A549 (cell line): Measurements from ENCODE around the gene TNFSF8. TPM values are rescaled to one million over a fixed set of nuclear protein-coding genes. Genes with fewer than 3 reads are reported as not detected.

ENCODE experiments used
- ATAC-seq, 2 experiments: fragments of 200-7000 bp in 1 of 2; fragments of >200 bp in 1 of 2; cut with Nextera tagmentation in 1 of 2; cut with Tn5 transposase in 1 of 2; 3 replicates each; pipeline versions ENCODE4 v1.8.0 to v1.9.1; 2018 to 2020; ENCODE audit warnings: mild to moderate bottlenecking in 1 of 2, moderate library complexity in 1 of 2
- CTCF ChIA-PET: fragments of 300-600 bp; sonication (Branson Sonifier 250); formaldehyde crosslinking; extraction: SDS; loops from one replicate; lab custom pipeline; 2021; ENCODE audit warnings: antibody characterized with exemption, inconsistent platforms; lab: Yijun Ruan, JAX
- POLR2A ChIA-PET: fragments of 350-600 bp; formaldehyde crosslinking; extraction: SDS; loops from one replicate; lab custom pipeline; 2021; ENCODE audit warnings: antibody characterized with exemption, inconsistent platforms; lab: Yijun Ruan, JAX
- DNase-seq, 2 experiments: peaks; one replicate each; pipeline versions ENCODE4 v3.0.0 to v3.0.0-alpha.2; 2011 to 2016; ENCODE audit warnings: low read depth in 1 of 2, low spot score in 1 of 2
- FAIRE-seq: peaks from 2 replicates; lab custom pipeline; 2011; peaks lifted over from hg19 to GRCh38; lab: Jason Lieb, UNC
- H3K27ac ChIP-seq, 2 experiments: fragments of >200 bp; sonication (Bioruptor Twin); formaldehyde crosslinking; 3 replicates each; pipeline ENCODE4 v1.5.1; 2016 to 2017
- H3K4me1 ChIP-seq: fragments of >200 bp; sonication (Bioruptor Twin); formaldehyde crosslinking; 3 replicates; pipeline ENCODE4 v1.6.1; 2016
- H3K4me2 ChIP-seq: fragments of >200 bp; sonication (Bioruptor Twin); formaldehyde crosslinking; 3 replicates; pipeline ENCODE4 v1.6.1; 2016
- H3K4me3 ChIP-seq: fragments of >200 bp; sonication (Bioruptor Twin); formaldehyde crosslinking; 3 replicates; pipeline ENCODE4 v1.5.1; 2016
- H3K9me3 ChIP-seq: fragments of >200 bp; sonication (Bioruptor Twin); formaldehyde crosslinking; 3 replicates; pipeline ENCODE4 v1.6.1; 2016
- CBX2 ChIP-seq: fragments of 200-600 bp; sonication (generic); IDR thresholded peaks from 2 replicates; pipeline ENCODE4 v1.6.1; 2016; ENCODE audit warnings: low read depth, mild to moderate bottlenecking, borderline replicate concordance
- CEBPB ChIP-seq, 2 experiments: fragments of >200 bp in 1 of 2; sonication (Bioruptor Twin) in 1 of 2; formaldehyde crosslinking in 1 of 2; IDR thresholded peaks; 2 replicates each; pipeline ENCODE4 v1.6.1; 2012 to 2016
- EHMT2 ChIP-seq: fragments of 200-600 bp; sonication (generic); IDR thresholded peaks from 2 replicates; pipeline ENCODE4 v1.6.1; 2016; ENCODE audit warnings: antibody characterized with exemption, low read depth, mild to moderate bottlenecking, moderate library complexity
- ELK1 ChIP-seq: fragments of 150-350 bp; IDR thresholded peaks from 2 replicates; pipeline ENCODE4 v1.6.1; 2014; ENCODE audit warnings: low read depth, mild to moderate bottlenecking, low read length
- ESRRA ChIP-seq: fragments of 150-350 bp; IDR thresholded peaks from 2 replicates; pipeline ENCODE4 v1.6.1; 2014; ENCODE audit warnings: mild to moderate bottlenecking, low read length, borderline replicate concordance
- FOSL2 ChIP-seq, 2 experiments: fragments of 450-650 bp in 1 of 2; fragments of >200 bp in 1 of 2; sonication (Bioruptor Twin) in 1 of 2; formaldehyde crosslinking; IDR thresholded peaks; 2 replicates each; pipeline versions ENCODE4 v1.5.0 to v1.6.1; 2016 to 2020; ENCODE audit warnings: mild to moderate bottlenecking in 1 of 2, moderate library complexity in 1 of 2
- FOXS1 ChIP-seq: fragments of 250-450 bp; sonication (Bioruptor Pico); IDR thresholded peaks from 2 replicates; pipeline ENCODE4 v1.5.0; 2020; ENCODE audit warnings: mild to moderate bottlenecking, moderate library complexity
- GATA3 ChIP-seq: IDR thresholded peaks from 2 replicates; pipeline ENCODE4 v1.6.1; 2012; ENCODE audit warnings: borderline replicate concordance
- HEYL ChIP-seq: fragments of 250-450 bp; sonication (Bioruptor Pico); IDR thresholded peaks from 2 replicates; pipeline ENCODE4 v1.8.0; 2021; ENCODE audit warnings: mild to moderate bottlenecking, moderate library complexity
- HOXA7 ChIP-seq: fragments of 250-450 bp; sonication (Bioruptor Pico); IDR thresholded peaks from 2 replicates; pipeline ENCODE4 v1.5.0; 2020; ENCODE audit warnings: mild to moderate bottlenecking, moderate library complexity
- HOXB5 ChIP-seq: fragments of 250-450 bp; sonication (Bioruptor Pico); IDR thresholded peaks from 2 replicates; pipeline ENCODE4 v1.5.0; 2020; ENCODE audit warnings: mild to moderate bottlenecking, moderate library complexity
- KDM1A ChIP-seq: fragments of 200-600 bp; sonication (generic); IDR thresholded peaks from 2 replicates; pipeline ENCODE4 v1.6.1; 2016; ENCODE audit warnings: low read depth, mild to moderate bottlenecking
- KDM5A ChIP-seq: fragments of 200-600 bp; sonication (generic); IDR thresholded peaks from 2 replicates; pipeline ENCODE4 v1.6.1; 2016; ENCODE audit warnings: antibody characterized with exemption, mild to moderate bottlenecking
- MAFK ChIP-seq: fragments of 450-650 bp; IDR thresholded peaks from 2 replicates; pipeline ENCODE4 v1.6.1; 2014; ENCODE audit not compliant: partially characterized antibody
- MAX ChIP-seq: IDR thresholded peaks from 2 replicates; pipeline ENCODE4 v1.6.1; 2012
- MYC ChIP-seq: IDR thresholded peaks from 2 replicates; pipeline ENCODE4 v1.6.1; 2012; ENCODE audit warnings: mild to moderate bottlenecking, inconsistent platforms, low read length, improper control_type of control experiment, borderline replicate concordance
- NPAS2 ChIP-seq: fragments of 250-450 bp; sonication (Bioruptor Pico); IDR thresholded peaks from 2 replicates; pipeline ENCODE4 v1.8.0; 2022; ENCODE audit warnings: mild to moderate bottlenecking, moderate library complexity, borderline replicate concordance
- NR3C1 ChIP-seq: fragments of >200 bp; sonication (Bioruptor Twin); formaldehyde crosslinking; IDR thresholded peaks from 3 replicates; pipeline ENCODE4 v1.6.1; 2017
- POLR2A ChIP-seq: IDR thresholded peaks from 2 replicates; pipeline ENCODE4 v1.6.1; 2012; ENCODE audit warnings: mild to moderate bottlenecking, low read length
- RARB ChIP-seq: fragments of 250-450 bp; sonication (Bioruptor Pico); IDR thresholded peaks from 2 replicates; pipeline ENCODE4 v1.8.0; 2021; ENCODE audit warnings: mild to moderate bottlenecking, moderate library complexity
- TFCP2L1 ChIP-seq: fragments of 250-450 bp; sonication (Bioruptor Pico); IDR thresholded peaks from 2 replicates; pipeline ENCODE4 v1.5.0; 2021; ENCODE audit warnings: mild to moderate bottlenecking
- TP53 ChIP-seq: fragments of 250-450 bp; sonication (Bioruptor Pico); IDR thresholded peaks from 2 replicates; pipeline ENCODE4 v1.5.0; 2021; ENCODE audit warnings: mild to moderate bottlenecking, moderate library complexity
- ZNF302 ChIP-seq: fragments of 250-450 bp; sonication (Bioruptor Pico); IDR thresholded peaks from 2 replicates; pipeline ENCODE4 v1.9.0; 2021; ENCODE audit warnings: inconsistent platforms, mild to moderate bottlenecking, moderate library complexity
- ZSCAN20 ChIP-seq: fragments of 250-450 bp; sonication (Bioruptor Pico); IDR thresholded peaks from 2 replicates; pipeline ENCODE4 v1.8.0; 2022; ENCODE audit warnings: mild to moderate bottlenecking, moderate library complexity
- WGBS: methylation state at CpG from one replicate; pipeline ENCODE4 v1.1.6; 2017; ENCODE audit errors: missing lambda C conversion rate; 5-methylcytosine and 5-hydroxymethylcytosine counted together
- polyA plus RNA-seq, 4 experiments: library from polyadenylated mRNA; depleted of rRNA in 3 of 4; stranded (reverse); fragments of >200 nt; fragmentation: RNase III in 1 of 4; extraction: RNeasy Plus Mini Kit Qiagen cat#74134 plus additional on column Dnase treatment in 1 of 4; gene quantifications; 2 replicates in 3 of 4; 3 replicates in 1 of 4; pipeline ENCODE4 v1.2.3, GENCODE V29; 2011 to 2017
- TF ChIP-seq, protein P1 (sequence below): fragments of 200-600 bp; sonication (generic); IDR thresholded peaks from 2 replicates; pipeline ENCODE4 v1.6.1; 2016; ENCODE audit warnings: antibody characterized with exemption, mild to moderate bottlenecking, moderate library complexity
- TF ChIP-seq, protein P2 (sequence below): fragments of >200 bp; sonication (Bioruptor Twin); formaldehyde crosslinking; IDR thresholded peaks from 3 replicates; pipeline ENCODE4 v1.6.1; 2016

The TNFSF8 gene
- polyA plus RNA-seq, 2 of the 4 experiments (the other 2 are of a cell fraction): not detected

DNA sequence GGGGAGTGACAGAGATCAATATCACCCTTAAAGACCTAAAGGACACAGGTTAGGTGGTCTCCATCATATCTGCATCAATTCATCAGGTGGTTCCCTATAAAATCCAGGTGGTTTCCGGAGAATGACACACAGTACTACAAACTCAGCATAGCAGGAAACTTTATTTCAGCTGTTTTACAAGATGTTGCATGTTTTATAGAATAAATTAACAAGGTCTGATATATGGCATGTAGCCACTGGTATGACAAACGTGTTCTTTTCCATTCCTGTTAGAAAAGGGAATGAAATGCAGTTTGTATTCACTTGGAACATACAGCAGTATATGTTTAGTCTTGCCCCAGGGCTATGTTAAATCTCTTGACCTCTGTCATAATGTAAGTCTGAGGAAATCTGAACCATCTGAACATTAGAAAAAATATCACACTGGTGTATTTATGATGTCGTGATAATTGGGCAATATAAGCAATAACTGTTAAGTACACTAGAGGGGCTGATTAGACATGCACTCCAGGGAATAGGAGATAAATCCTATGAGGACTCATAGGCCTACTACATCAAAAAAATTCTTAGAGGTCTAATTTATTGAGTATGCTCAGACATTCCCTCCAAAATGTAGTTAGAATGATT is 42.2 kb upstream of the TNFSF8 start:
- ATAC-seq (no peak), DNase-seq (no peak), FAIRE-seq (no peak)
- no peak overlapping the region for H3K27ac ChIP-seq
- ChIA-PET CTCF (interaction anchor here (0.8 to 1.8 kb wide), 4 partner anchors 42 to 567 kb away, joined by 3 to 4 read pairs (median 4); partner anchors contain the start of gene TEX48), POLR2A (no interaction called here)
- H3K4me1 ChIP-seq: peaks cover 6% of the 10 kb centered on the region; the same call in 2 of the 3 replicates
- no peaks in the 10 kb centered on the region for H3K9me3 ChIP-seq
- TF ChIP-seq HOXA7 (CRISPR knock-in tag): no peak
- TF ChIP-seq GATA3: no peak
- TF ChIP-seq FOSL2 (IDR thresholded peaks at IDR 0.05): no peak
- no peak for TF ChIP-seq FOSL2 (CRISPR knock-in tag; IDR thresholded peaks at IDR 0.05)
- TF ChIP-seq TP53 (CRISPR knock-in tag): no peak
- no peak for TF ChIP-seq ZSCAN20 (CRISPR knock-in tag)
- TF ChIP-seq MYC: no peak
- TF ChIP-seq RARB (CRISPR knock-in tag): no peak
- TF ChIP-seq EHMT2: no peak
- no peak for TF ChIP-seq KDM1A
- no peak for TF ChIP-seq MAFK
- no peak for TF ChIP-seq KDM5A
- TF ChIP-seq ESRRA: no peak
- TF ChIP-seq FOXS1 (CRISPR knock-in tag): no peak
- H3K4me3 ChIP-seq: no peak overlapping the region
- WGBS: 28% methylated on average over 3 of the region's 3 CpGs
- H3K4me2 ChIP-seq: no peak overlapping the region

GRCh38 chr9:114969269-114969668 is 38.9 kb upstream of the TNFSF8 start:
- ChIA-PET POLR2A (interaction anchor here (0.7 kb wide), 1 partner anchor 382 kb away, joined by 6 read pairs; the partner anchor contains the start of gene ATP6V1G1), CTCF (interaction anchor here (0.6 to 1.7 kb wide), 4 partner anchors 9 to 555 kb away, joined by 3 to 5 read pairs (median 3); no protein-coding TSS in a partner anchor)
- 7% methylated on average over 1 of the region's 1 CpG for WGBS
- TF ChIP-seq CEBPB (IDR thresholded peaks at IDR 0.05) (no peak), TP53 (CRISPR knock-in tag) (no peak), TFCP2L1 (CRISPR knock-in tag) (no peak)
- H3K27ac ChIP-seq: no peak overlapping the region
- H3K4me2 ChIP-seq: no peak overlapping the region
- H3K4me1 ChIP-seq: peaks cover 6% of the 10 kb centered on the region; the same call in 2 of the 3 replicates
- no peak for ATAC-seq
- H3K4me3 ChIP-seq: no peak overlapping the region
- no peaks in the 10 kb centered on the region for H3K9me3 ChIP-seq
- no peak for FAIRE-seq
- no peak for DNase-seq

- FAIRE-seq (no peak), DNase-seq (no peak)
- WGBS: 4% methylated on average over 1 of the region's 1 CpG
- POLR2A ChIA-PET: interaction anchor here (0.7 kb wide), 1 partner anchor 381 kb away, joined by 6 read pairs; the partner anchor contains the start of gene ATP6V1G1
- no peak overlapping the region for H3K27ac ChIP-seq
- H3K4me1 ChIP-seq: peaks cover 6% of the 10 kb centered on the region; the same call in 2 of the 3 replicates
- H3K9me3 ChIP-seq: no peaks in the 10 kb centered on the region
- TF ChIP-seq ELK1 (no peak), POLR2A (no peak), HOXB5 (no peak), ZNF302 (CRISPR knock-in tag) (no peak), ZSCAN20 (CRISPR knock-in tag) (no peak), NR3C1 (no peak), NPAS2 (CRISPR knock-in tag) (no peak), HEYL (CRISPR knock-in tag) (no peak), MAX (no peak), CBX2 (no peak)
- TF ChIP-seq, protein P1, sequence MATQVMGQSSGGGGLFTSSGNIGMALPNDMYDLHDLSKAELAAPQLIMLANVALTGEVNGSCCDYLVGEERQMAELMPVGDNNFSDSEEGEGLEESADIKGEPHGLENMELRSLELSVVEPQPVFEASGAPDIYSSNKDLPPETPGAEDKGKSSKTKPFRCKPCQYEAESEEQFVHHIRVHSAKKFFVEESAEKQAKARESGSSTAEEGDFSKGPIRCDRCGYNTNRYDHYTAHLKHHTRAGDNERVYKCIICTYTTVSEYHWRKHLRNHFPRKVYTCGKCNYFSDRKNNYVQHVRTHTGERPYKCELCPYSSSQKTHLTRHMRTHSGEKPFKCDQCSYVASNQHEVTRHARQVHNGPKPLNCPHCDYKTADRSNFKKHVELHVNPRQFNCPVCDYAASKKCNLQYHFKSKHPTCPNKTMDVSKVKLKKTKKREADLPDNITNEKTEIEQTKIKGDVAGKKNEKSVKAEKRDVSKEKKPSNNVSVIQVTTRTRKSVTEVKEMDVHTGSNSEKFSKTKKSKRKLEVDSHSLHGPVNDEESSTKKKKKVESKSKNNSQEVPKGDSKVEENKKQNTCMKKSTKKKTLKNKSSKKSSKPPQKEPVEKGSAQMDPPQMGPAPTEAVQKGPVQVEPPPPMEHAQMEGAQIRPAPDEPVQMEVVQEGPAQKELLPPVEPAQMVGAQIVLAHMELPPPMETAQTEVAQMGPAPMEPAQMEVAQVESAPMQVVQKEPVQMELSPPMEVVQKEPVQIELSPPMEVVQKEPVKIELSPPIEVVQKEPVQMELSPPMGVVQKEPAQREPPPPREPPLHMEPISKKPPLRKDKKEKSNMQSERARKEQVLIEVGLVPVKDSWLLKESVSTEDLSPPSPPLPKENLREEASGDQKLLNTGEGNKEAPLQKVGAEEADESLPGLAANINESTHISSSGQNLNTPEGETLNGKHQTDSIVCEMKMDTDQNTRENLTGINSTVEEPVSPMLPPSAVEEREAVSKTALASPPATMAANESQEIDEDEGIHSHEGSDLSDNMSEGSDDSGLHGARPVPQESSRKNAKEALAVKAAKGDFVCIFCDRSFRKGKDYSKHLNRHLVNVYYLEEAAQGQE: no peak
- TF ChIP-seq, protein P2, sequence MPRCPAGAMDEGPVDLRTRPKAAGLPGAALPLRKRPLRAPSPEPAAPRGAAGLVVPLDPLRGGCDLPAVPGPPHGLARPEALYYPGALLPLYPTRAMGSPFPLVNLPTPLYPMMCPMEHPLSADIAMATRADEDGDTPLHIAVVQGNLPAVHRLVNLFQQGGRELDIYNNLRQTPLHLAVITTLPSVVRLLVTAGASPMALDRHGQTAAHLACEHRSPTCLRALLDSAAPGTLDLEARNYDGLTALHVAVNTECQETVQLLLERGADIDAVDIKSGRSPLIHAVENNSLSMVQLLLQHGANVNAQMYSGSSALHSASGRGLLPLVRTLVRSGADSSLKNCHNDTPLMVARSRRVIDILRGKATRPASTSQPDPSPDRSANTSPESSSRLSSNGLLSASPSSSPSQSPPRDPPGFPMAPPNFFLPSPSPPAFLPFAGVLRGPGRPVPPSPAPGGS: no peak
- TF ChIP-seq, all 56 proteins: peak for 0
- no peak overlapping the region for H3K4me2 ChIP-seq
- no peak overlapping the region for H3K4me3 ChIP-seq
- no peak for ATAC-seq
- CTCF ChIA-PET: interaction anchor here (0.6 to 1.7 kb wide), 5 partner anchors 10 to 555 kb away, joined by 3 to 5 read pairs (median 3); no protein-coding TSS in a partner anchor
These were observed 38.3 kb upstream of the TNFSF8 start for GRCh38 chr9:114968671-114969070.
